GM15510 (cell line): ENCODE data around the gene EP300.

Source experiments
- POLR2A ChIP-seq: IDR thresholded peaks from 3 replicates; pipeline ENCODE4 v1.6.1; 2011; ENCODE audit warnings: borderline replicate concordance; ENCODE audit not compliant: insufficient read length; ENCODE audit errors: extremely low read depth

Gene EP300

DNA sequence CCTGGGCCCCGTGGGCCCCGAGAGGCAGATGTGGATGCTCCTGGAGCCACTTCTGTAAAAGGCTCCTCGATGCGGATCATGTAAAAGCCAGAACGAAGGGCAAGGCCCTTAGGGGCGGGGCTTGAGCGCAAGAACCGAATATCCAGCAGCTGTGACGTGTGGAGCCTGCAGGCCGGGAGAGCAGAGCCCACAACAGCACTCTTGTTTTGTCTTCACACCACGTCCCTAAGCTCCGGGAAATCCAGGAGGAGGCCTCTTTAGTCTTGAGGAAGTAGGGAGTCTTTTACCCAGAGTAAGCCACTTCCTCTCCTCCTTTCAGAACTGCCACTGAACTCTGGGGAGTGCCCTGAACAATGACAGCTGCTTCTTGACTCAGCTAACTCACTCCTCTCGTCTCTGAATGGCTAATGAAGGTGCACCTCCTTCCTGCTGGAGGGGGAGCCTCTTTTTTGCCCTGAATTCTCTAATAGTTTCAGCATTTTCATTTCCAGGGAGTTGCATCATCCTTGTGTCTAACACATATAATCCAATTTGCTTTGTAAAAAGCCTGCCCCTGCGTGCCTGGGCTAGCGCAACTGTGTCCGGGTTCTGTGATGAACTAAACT lies 125.3 kb downstream of the EP300 start:
- no peak for TF ChIP-seq POLR2A

DNA sequence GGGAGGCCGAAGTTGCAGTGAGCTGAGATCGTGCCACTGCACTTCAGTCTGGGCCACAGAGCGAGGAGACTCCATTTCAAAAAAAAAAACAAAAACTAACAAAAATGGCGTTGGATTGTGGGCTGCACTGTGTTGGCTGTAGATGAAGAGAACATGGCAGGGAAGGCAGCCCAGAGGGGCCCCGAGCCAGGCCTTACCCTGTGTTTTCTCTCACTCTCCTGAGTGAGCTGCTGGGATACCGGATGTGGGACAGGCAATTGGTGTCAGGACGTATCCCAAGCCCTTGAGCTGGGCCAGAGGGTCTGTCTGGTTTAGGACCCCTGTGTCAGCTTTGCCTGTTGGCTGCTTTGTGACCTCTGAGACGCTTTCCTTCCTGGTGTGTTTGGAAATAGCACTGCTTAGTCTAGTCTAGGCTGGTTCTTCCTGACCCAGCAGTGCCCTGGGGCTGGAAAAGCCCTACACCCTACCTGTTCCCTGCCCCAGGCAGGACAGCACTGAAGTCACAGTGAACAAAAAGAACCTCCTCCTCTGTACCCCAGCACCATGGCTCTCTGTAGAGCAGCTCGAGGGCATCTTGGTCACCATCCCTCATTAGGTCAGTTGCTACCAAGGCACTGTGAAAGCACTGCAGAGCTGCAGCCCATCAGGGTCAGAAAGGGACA lies 130.6 kb downstream of the EP300 start:
- no peak for TF ChIP-seq POLR2A

GRCh38 chr22:41223535-41223934 lies 131.1 kb downstream of the EP300 start:
- TF ChIP-seq POLR2A: no peak

DNA sequence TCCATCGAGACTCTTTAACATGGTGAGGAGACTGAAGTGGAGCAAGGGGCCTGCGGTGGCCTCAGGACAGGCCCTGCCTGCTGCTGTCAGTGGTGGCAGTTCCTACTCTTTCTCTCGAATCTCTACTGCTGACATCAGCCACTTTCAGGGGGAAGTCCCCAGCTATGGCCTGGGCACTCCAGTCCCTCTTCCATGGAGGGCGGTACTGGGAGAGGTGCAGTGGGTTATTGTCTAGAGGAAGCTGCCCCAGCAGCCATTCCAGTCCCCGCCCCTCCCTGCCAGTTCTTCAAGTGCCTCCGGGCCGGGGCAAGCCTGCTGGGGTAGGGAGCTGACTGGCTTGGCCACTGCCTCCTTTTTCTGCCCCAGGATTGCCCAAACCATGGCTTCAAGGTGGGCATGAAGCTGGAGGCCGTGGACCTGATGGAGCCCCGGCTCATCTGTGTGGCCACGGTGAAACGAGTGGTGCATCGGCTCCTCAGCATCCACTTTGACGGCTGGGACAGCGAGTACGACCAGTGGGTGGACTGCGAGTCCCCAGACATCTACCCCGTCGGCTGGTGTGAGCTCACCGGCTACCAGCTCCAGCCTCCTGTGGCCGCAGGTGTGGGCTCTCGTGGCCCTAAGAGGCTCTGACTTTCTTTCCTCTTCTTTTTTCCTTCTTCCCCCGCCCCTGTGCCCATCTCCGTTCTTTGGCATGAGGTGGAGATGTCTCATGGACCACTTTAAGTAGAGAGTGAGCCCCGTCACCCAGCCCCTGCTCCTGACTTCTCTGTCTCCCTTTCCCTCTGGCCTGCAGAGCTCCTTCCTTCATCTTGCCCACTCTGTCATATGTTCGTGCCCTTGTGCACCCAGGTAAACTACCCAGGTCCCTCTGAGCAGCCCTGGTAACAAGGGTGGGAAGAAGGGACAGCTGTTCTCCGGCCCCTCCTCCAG lies 134.6 kb downstream of the EP300 start:
- no peak for TF ChIP-seq POLR2A

DNA sequence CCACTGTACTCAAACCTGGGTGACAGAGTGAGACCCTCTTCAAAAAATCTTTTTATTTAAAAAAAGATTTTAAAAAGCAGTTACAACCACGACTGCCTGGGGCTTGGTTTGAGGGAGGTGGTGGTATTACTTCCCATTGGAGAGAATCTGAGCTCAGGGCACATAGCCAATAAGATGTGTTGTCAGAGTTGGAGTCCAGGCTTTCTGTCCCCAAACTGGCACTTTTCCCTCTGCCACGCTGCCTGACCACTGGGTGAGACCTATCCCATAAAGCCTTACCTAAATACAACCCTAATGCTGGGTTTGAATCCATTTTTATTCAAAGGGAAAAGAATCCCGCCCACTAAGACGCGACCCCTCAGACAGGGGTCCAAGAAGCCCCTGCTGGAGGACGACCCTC lies 136.8 kb downstream of the EP300 start:
- no peak for TF ChIP-seq POLR2A
